Loucy (cell line): Measurements from ENCODE around the gene MTCL3.

Source experiments
- EZH2phosphoT487 ChIP-seq: fragments of 200-600 bp; IDR thresholded peaks from 2 replicates; pipeline ENCODE4 v1.6.1; 2018; ENCODE audit warnings: antibody characterized with exemption, mild to moderate bottlenecking, moderate library complexity, borderline replicate concordance
- TF ChIP-seq, protein P1 (sequence below): fragments of 200-600 bp; sonication (generic); conservative IDR thresholded peaks from 2 replicates; pipeline ENCODE4 v1.5.1; 2014; ENCODE audit warnings: mild to moderate bottlenecking, antibody characterized with exemption, low read length

DNA sequence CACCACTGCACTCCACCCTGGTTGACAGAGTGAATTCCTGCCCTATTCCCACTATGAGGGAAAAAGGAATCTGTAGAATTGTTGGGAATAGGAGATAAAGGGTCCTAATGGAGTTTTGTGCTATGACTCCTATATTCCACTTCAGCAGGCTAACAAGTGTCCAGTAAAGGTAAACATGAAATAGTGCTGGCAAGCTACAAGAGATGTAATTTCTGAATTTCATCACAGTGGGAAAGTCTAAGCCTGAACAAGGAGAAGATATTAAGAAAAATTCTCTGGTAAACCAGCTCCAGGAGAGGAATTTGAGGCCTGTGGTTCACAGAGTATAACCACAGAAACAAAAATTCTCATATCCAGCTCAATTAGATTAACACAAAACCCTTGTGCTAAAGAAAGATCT, 47.5 kb upstream of the MTCL3 start:
- TF ChIP-seq, protein P1, sequence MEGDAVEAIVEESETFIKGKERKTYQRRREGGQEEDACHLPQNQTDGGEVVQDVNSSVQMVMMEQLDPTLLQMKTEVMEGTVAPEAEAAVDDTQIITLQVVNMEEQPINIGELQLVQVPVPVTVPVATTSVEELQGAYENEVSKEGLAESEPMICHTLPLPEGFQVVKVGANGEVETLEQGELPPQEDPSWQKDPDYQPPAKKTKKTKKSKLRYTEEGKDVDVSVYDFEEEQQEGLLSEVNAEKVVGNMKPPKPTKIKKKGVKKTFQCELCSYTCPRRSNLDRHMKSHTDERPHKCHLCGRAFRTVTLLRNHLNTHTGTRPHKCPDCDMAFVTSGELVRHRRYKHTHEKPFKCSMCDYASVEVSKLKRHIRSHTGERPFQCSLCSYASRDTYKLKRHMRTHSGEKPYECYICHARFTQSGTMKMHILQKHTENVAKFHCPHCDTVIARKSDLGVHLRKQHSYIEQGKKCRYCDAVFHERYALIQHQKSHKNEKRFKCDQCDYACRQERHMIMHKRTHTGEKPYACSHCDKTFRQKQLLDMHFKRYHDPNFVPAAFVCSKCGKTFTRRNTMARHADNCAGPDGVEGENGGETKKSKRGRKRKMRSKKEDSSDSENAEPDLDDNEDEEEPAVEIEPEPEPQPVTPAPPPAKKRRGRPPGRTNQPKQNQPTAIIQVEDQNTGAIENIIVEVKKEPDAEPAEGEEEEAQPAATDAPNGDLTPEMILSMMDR: no peak
- no peak for TF ChIP-seq EZH2phosphoT487
